OCI-M1 (cell line): Measurements from ENCODE around the gene ALAS2.
"Not testable (repeated sequence)": the region's sequence is repeated elsewhere in the genome, so short reads cannot be mapped to it uniquely, and the experiment has no call there.

Experiments
- DNase-seq: peaks from one replicate; lab custom pipeline; 2025; lab: John Stamatoyannopoulos, UW

ALAS2 gene

GRCh38 chrX:55005256-55005655 lies 25.5 kb downstream of the ALAS2 start:
- no peak for DNase-seq

- DNase-seq: no peak
Observed at GRCh38 chrX:55004231-55004630, 26.5 kb downstream of the ALAS2 start.

- peak; percentile 95 for DNase-seq
Observed at GRCh38 chrX:54999717-55000598, 30.8 kb downstream of the ALAS2 start, which contains the start of gene APEX2. APEX2 (plus strand) TSS chrX:55000363; CDS start chrX:55000423, 60 bp downstream.

GRCh38 chrX:54995621-54996020 lies 35.2 kb downstream of the ALAS2 start:
- no peak for DNase-seq

GRCh38 chrX:54994668-54995351 lies 36.0 kb downstream of the ALAS2 start:
- DNase-seq: no peak

GRCh38 chrX:54994099-54994498 lies 36.7 kb downstream of the ALAS2 start, which contains the start of gene PFKFB1:
PFKFB1 (minus strand) TSS chrX:54994188; CDS start chrX:54994007, 181 bp downstream.
- no peak for DNase-seq

GRCh38 chrX:54992911-54993622 lies 37.7 kb downstream of the ALAS2 start:
- peak; percentile 37 for DNase-seq

- no peak for DNase-seq
Observed at GRCh38 chrX:54991706-54992105, 39.1 kb downstream of the ALAS2 start.

- not testable (repeated sequence) for DNase-seq
Observed at GRCh38 chrX:54983306-54983705, 47.5 kb downstream of the ALAS2 start.

- no peak for DNase-seq
Observed at GRCh38 chrX:54980334-54980733, 50.4 kb downstream of the ALAS2 start.

- DNase-seq: no peak
Observed at GRCh38 chrX:54979432-54979831, 51.3 kb downstream of the ALAS2 start.

- DNase-seq: no peak
Observed at GRCh38 chrX:54978448-54978847, 52.3 kb downstream of the ALAS2 start.

- no peak for DNase-seq
Observed at GRCh38 chrX:54977387-54977786, 53.4 kb downstream of the ALAS2 start.

GRCh38 chrX:54964766-54965497 lies 65.8 kb downstream of the ALAS2 start:
- DNase-seq: no peak

- no peak for DNase-seq
Observed at GRCh38 chrX:54961750-54962149, 69.0 kb downstream of the ALAS2 start.
